Suppressor macrophage treated with lipopolysaccharide for 1 hour (primary cell): ENCODE data around the gene CYP11A1.
"Not testable (repeated sequence)": the region's sequence is repeated elsewhere in the genome, so short reads cannot be mapped to it uniquely, and the experiment has no call there.

Experiments
- DNase-seq, 3 donors: peaks; one replicate each; pipeline ENCODE4 v3.0.0-alpha.2; 2020 to 2022

CYP11A1 gene

GRCh38 chr15:74400313-74400860 is 32.9 kb upstream of the CYP11A1 start:
- DNase-seq = no peak

- peak; percentile 35 to 52 (median 43) for DNase-seq
Measured at GRCh38 chr15:74399511-74400312, 32.3 kb upstream of the CYP11A1 start.

GRCh38 chr15:74399100-74399499 is 31.7 kb upstream of the CYP11A1 start:
- peak; percentile 38 to 62 (median 56) for DNase-seq

GRCh38 chr15:74398183-74398582 is 30.7 kb upstream of the CYP11A1 start:
- DNase-seq = no peak

- peak in 2 of 3 donors; percentile 34 for DNase-seq
Measured at GRCh38 chr15:74397239-74398068, 30.0 kb upstream of the CYP11A1 start.

- DNase-seq = peak; percentile 81 to 86 (median 85)
Measured at GRCh38 chr15:74396445-74397238, 29.2 kb upstream of the CYP11A1 start.

GRCh38 chr15:74396146-74396438 is 28.6 kb upstream of the CYP11A1 start:
- no peak for DNase-seq

GRCh38 chr15:74395319-74396145 is 28.1 kb upstream of the CYP11A1 start:
- DNase-seq = no peak

GRCh38 chr15:74394090-74394846 is 26.8 kb upstream of the CYP11A1 start:
- no peak for DNase-seq

- DNase-seq = no peak
Measured at GRCh38 chr15:74393423-74393822, 26.0 kb upstream of the CYP11A1 start.

GRCh38 chr15:74392902-74393301 is 25.5 kb upstream of the CYP11A1 start:
- no peak for DNase-seq

GRCh38 chr15:74392451-74392830 is 25.0 kb upstream of the CYP11A1 start:
- DNase-seq = no peak

- DNase-seq = no peak
Measured at GRCh38 chr15:74391582-74392450, 24.4 kb upstream of the CYP11A1 start.

GRCh38 chr15:74390647-74391288 is 23.3 kb upstream of the CYP11A1 start:
- DNase-seq = peak; percentile 41 to 64 (median 64)

GRCh38 chr15:74390049-74390646 is 22.7 kb upstream of the CYP11A1 start:
- not testable (repeated sequence) for DNase-seq

- DNase-seq = no peak
Measured at GRCh38 chr15:74389241-74390048, 22.0 kb upstream of the CYP11A1 start.

- DNase-seq = no peak
Measured at GRCh38 chr15:74388363-74388951, 21.0 kb upstream of the CYP11A1 start.
